Neural progenitor cell (in vitro differentiated cells): Measurements from ENCODE around the gene CLIC5. TPM values are rescaled to one million over a fixed set of nuclear protein-coding genes. Genes with fewer than 3 reads are reported as not detected.

Experiments
- DNase-seq: peaks from one replicate; pipeline ENCODE4 v3.0.0-alpha.2; 2016; ENCODE audit warnings: low spot score
- H2AFZ ChIP-seq: fragments of 200-600 bp; sonication (generic); replicated peaks from 2 replicates; pipeline ENCODE4 v1.6.1; 2016; ENCODE audit warnings: antibody characterized with exemption
- H3F3A ChIP-seq: fragments of 200-600 bp; sonication (generic); 2 replicates; pipeline ENCODE4 v1.6.1; 2016; ENCODE audit warnings: antibody characterized with exemption, low read depth
- H3K27ac ChIP-seq: fragments of 200-600 bp; sonication (generic); 2 replicates; pipeline ENCODE4 v1.5.1; 2016; ENCODE audit warnings: mild to moderate bottlenecking
- H3K27me3 ChIP-seq: fragments of 200-600 bp; sonication (generic); 2 replicates; pipeline ENCODE4 v1.6.1; 2016; ENCODE audit warnings: mild to moderate bottlenecking, moderate library complexity
- H3K36me3 ChIP-seq: fragments of 200-600 bp; sonication (generic); 2 replicates; pipeline ENCODE4 v1.5.1; 2016
- H3K4me1 ChIP-seq: fragments of 200-600 bp; sonication (generic); 2 replicates; pipeline ENCODE4 v1.6.1; 2016; ENCODE audit warnings: mixed run types
- H3K4me2 ChIP-seq: fragments of 200-600 bp; sonication (generic); 2 replicates; pipeline ENCODE4 v1.6.1; 2016
- H3K4me3 ChIP-seq: fragments of 200-600 bp; sonication (generic); 2 replicates; pipeline ENCODE4 v1.5.1; 2016
- H3K79me2 ChIP-seq: fragments of 200-600 bp; sonication (generic); 2 replicates; pipeline ENCODE4 v1.6.1; 2016; ENCODE audit warnings: low read depth
- H3K9ac ChIP-seq: fragments of 200-600 bp; sonication (generic); 2 replicates; pipeline ENCODE4 v1.6.1; 2016
- H3K9me3 ChIP-seq: fragments of 200-600 bp; sonication (generic); 2 replicates; pipeline ENCODE4 v1.5.1; 2016; ENCODE audit warnings: low read depth
- H4K20me1 ChIP-seq: fragments of 200-600 bp; sonication (generic); 2 replicates; pipeline ENCODE4 v1.6.1; 2016; ENCODE audit warnings: low read depth
- H3K27ac Mint-ChIP-seq: 3 replicates; pipeline ENCODE4 v1.8.0; 2021; ENCODE audit warnings: mixed read lengths
- H3K27me3 Mint-ChIP-seq: 2 replicates; pipeline ENCODE4 v1.8.0; 2022; ENCODE audit warnings: low read depth, mild to moderate bottlenecking, inconsistent platforms, moderate library complexity, mixed read lengths; ENCODE audit not compliant: insufficient read depth
- H3K36me3 Mint-ChIP-seq: 3 replicates; pipeline ENCODE4 v1.8.0; 2021; ENCODE audit warnings: mixed read lengths
- H3K4me1 Mint-ChIP-seq: 3 replicates; pipeline ENCODE4 v1.8.0; 2021; ENCODE audit warnings: mixed read lengths
- H3K4me3 Mint-ChIP-seq: 3 replicates; pipeline ENCODE4 v1.8.0; 2021; ENCODE audit warnings: mild to moderate bottlenecking, moderate library complexity, mixed read lengths
- H3K9me3 Mint-ChIP-seq: 3 replicates; pipeline ENCODE4 v1.8.0; 2020; ENCODE audit warnings: mixed read lengths
- CTCF ChIP-seq: fragments of 200-600 bp; sonication (generic); IDR thresholded peaks from 2 replicates; pipeline ENCODE4 v1.5.1; 2017; ENCODE audit warnings: antibody characterized with exemption, mild to moderate bottlenecking
- EZH2 ChIP-seq: fragments of 200-600 bp; sonication (generic); IDR thresholded peaks from 2 replicates; pipeline ENCODE4 v1.6.1; 2017; ENCODE audit warnings: antibody characterized with exemption, mild to moderate bottlenecking, moderate library complexity
- EZH2phosphoT487 ChIP-seq: fragments of 200-600 bp; sonication (generic); IDR thresholded peaks from 2 replicates; pipeline ENCODE4 v1.6.1; 2017; ENCODE audit warnings: antibody characterized with exemption
- total RNA-seq: library from RNA; depleted of rRNA; stranded (reverse); fragments of >200 nt; gene quantifications from 2 replicates; pipeline ENCODE4 v1.2.3, GENCODE V29; 2015; ENCODE audit warnings: low replicate concordance

CLIC5 gene
- total RNA-seq, 1 donor from 2014 or later, result not detected

- Histone ChIP-seq H3K4me3 (no peak overlapping the region), H3K27ac (no peak overlapping the region), H3K4me1 (peaks cover 5% of the 10 kb centered on the region), H3K27me3 (no peaks in the 10 kb centered on the region), H2AFZ (no peak overlapping the region), H3K79me2 (no peaks in the 10 kb centered on the region), H3K4me2 (no peak overlapping the region), H3F3A (no peaks in the 10 kb centered on the region), H3K9me3 (no peaks in the 10 kb centered on the region), H3K36me3 (no peaks in the 10 kb centered on the region), H3K9ac (no peak overlapping the region), H4K20me1 (no peaks in the 10 kb centered on the region)
- TF ChIP-seq EZH2phosphoT487 (no peak), EZH2 (no peak), CTCF (no peak)
- no peaks in the 10 kb centered on the region for H3K9me3 Mint-ChIP-seq
- no peak overlapping the region for H3K27ac Mint-ChIP-seq
- no peak for DNase-seq
- no peak overlapping the region for H3K4me3 Mint-ChIP-seq
- peaks cover 8% of the 10 kb centered on the region for H3K4me1 Mint-ChIP-seq
- no peaks in the 10 kb centered on the region for H3K27me3 Mint-ChIP-seq
- no peaks in the 10 kb centered on the region for H3K36me3 Mint-ChIP-seq
These were observed 133.0 kb downstream of the CLIC5 start for GRCh38 chr6:45882671-45883070.

GRCh38 chr6:45881705-45882467 is 133.8 kb downstream of the CLIC5 start:
- no peak overlapping the region for H3K27ac Mint-ChIP-seq

GRCh38 chr6:45880676-45881075 is 135.0 kb downstream of the CLIC5 start:
- H3K27ac ChIP-seq, result no peak overlapping the region
- no peaks in the 10 kb centered on the region for H3K79me2 ChIP-seq
- no peaks in the 10 kb centered on the region for H3K4me1 ChIP-seq
- no peaks in the 10 kb centered on the region for H3K27me3 Mint-ChIP-seq
- H3K4me2 ChIP-seq, result no peak overlapping the region
- no peaks in the 10 kb centered on the region for H4K20me1 ChIP-seq
- no peaks in the 10 kb centered on the region for H3K36me3 ChIP-seq
- H3K4me1 Mint-ChIP-seq, result peaks cover 8% of the 10 kb centered on the region
- DNase-seq, result no peak
- H3K36me3 Mint-ChIP-seq, result no peaks in the 10 kb centered on the region
- H2AFZ ChIP-seq, result no peak overlapping the region
- no peak overlapping the region for H3K4me3 ChIP-seq
- H3K9ac ChIP-seq, result no peak overlapping the region
- H3K4me3 Mint-ChIP-seq, result no peak overlapping the region
- H3K9me3 ChIP-seq, result no peaks in the 10 kb centered on the region
- H3F3A ChIP-seq, result no peaks in the 10 kb centered on the region
- no peaks in the 10 kb centered on the region for H3K9me3 Mint-ChIP-seq
- H3K27ac Mint-ChIP-seq, result no peak overlapping the region
- no peaks in the 10 kb centered on the region for H3K27me3 ChIP-seq
- no peak for TF ChIP-seq EZH2phosphoT487
- no peak for TF ChIP-seq CTCF
- no peak for TF ChIP-seq EZH2

More at GRCh38 chr6:45881705-45882467, 133.8 kb downstream of the CLIC5 start:
- Histone ChIP-seq H3K4me1 (peaks cover 5% of the 10 kb centered on the region), H3K36me3 (no peaks in the 10 kb centered on the region), H3K4me2 (no peak overlapping the region), H3K9ac (no peak overlapping the region), H3K79me2 (no peaks in the 10 kb centered on the region), H3K9me3 (no peaks in the 10 kb centered on the region), H3K27me3 (no peaks in the 10 kb centered on the region), H3K4me3 (no peak overlapping the region), H3F3A (no peaks in the 10 kb centered on the region), H4K20me1 (no peaks in the 10 kb centered on the region), H3K27ac (no peak overlapping the region), H2AFZ (no peak overlapping the region)
- Mint-ChIP-seq H3K9me3 (no peaks in the 10 kb centered on the region), H3K4me3 (no peak overlapping the region), H3K27me3 (no peaks in the 10 kb centered on the region), H3K36me3 (no peaks in the 10 kb centered on the region), H3K4me1 (peaks cover 8% of the 10 kb centered on the region)
- no peak for TF ChIP-seq EZH2
- no peak for TF ChIP-seq EZH2phosphoT487
- no peak for TF ChIP-seq CTCF
- no peak for DNase-seq
